AG04450 (cell line): Measurements from ENCODE around the gene HKDC1. TPM values are rescaled to one million over a fixed set of nuclear protein-coding genes. Genes with fewer than 3 reads are reported as not detected.

Source experiments
- CTCF ChIA-PET: fragments of 300-600, 350-600 bp; formaldehyde crosslinking; extraction: SDS; loops from one replicate; lab custom pipeline; 2022; ENCODE audit warnings: antibody characterized with exemption, inconsistent platforms; lab: Charles Lee
- POLR2A ChIA-PET: fragments of 350-600 bp; formaldehyde crosslinking; extraction: SDS; loops from one replicate; lab custom pipeline; 2021; ENCODE audit warnings: antibody characterized with exemption, inconsistent platforms; lab: Yijun Ruan, JAX
- DNase-seq: peaks from one replicate; pipeline ENCODE4 v3.0.0-alpha.2; 2011; ENCODE audit warnings: low read depth, low spot score
- H3K27ac ChIP-seq: one replicate; pipeline ENCODE4 v1.5.1; 2012; ENCODE audit warnings: low read depth, low read length, control low read depth
- H3K27me3 ChIP-seq: one replicate; pipeline ENCODE4 v1.6.0; 2012; ENCODE audit warnings: low read length; ENCODE audit not compliant: control insufficient read depth, insufficient read depth
- H3K4me3 ChIP-seq: 2 replicates; pipeline ENCODE4 v1.5.1; 2011; ENCODE audit warnings: mild to moderate bottlenecking, low read depth, low read length, control low read depth
- H3K9me3 ChIP-seq: 2 replicates; pipeline ENCODE4 v1.5.1; 2012; ENCODE audit warnings: low read length; ENCODE audit not compliant: control insufficient read depth, insufficient read depth
- CTCF ChIP-seq: IDR thresholded peaks from 2 replicates; pipeline ENCODE4 v1.5.1; 2011; ENCODE audit warnings: low read depth, low read length, control low read depth, inconsistent platforms
- polyA plus RNA-seq: library from polyadenylated mRNA; depleted of rRNA; stranded (reverse); fragments of >200 nt; gene quantifications from 2 replicates; pipeline ENCODE4 v1.2.3, GENCODE V29; 2011

Gene HKDC1
- polyA plus RNA-seq, 1 experiment, result 0.47 TPM

- ChIA-PET CTCF (interaction anchor here (1.0 kb wide), 1 partner anchor 192 kb away, joined by 6 read pairs; no protein-coding TSS in a partner anchor), POLR2A (no interaction called here)
- no peak overlapping the region for H3K27ac ChIP-seq
- no peak for DNase-seq
- no peaks in the 10 kb centered on the region for H3K27me3 ChIP-seq
- H3K4me3 ChIP-seq, result no peak overlapping the region
- no peak for TF ChIP-seq CTCF
- no peaks in the 10 kb centered on the region for H3K9me3 ChIP-seq
Measured at GRCh38 chr10:69216577-69217118, 3.5 kb upstream of the HKDC1 start.

GRCh38 chr10:69217119-69217754, 2.9 kb upstream of the HKDC1 start:
- Histone ChIP-seq H3K27ac (no peak overlapping the region), H3K9me3 (no peaks in the 10 kb centered on the region), H3K27me3 (no peaks in the 10 kb centered on the region), H3K4me3 (no peak overlapping the region)
- DNase-seq, result peak; percentile 32
- TF ChIP-seq CTCF, result no peak
- ChIA-PET POLR2A (interaction anchor here (0.7 kb wide), 1 partner anchor 93 kb away, joined by 3 read pairs; no protein-coding TSS in a partner anchor), CTCF (interaction anchor here (0.5 kb wide), 1 partner anchor 64 kb away, joined by 5 read pairs; no protein-coding TSS in a partner anchor)

- H3K4me3 ChIP-seq, result no peak overlapping the region
- no peak for TF ChIP-seq CTCF
- CTCF ChIA-PET, result no interaction called here
- no peaks in the 10 kb centered on the region for H3K9me3 ChIP-seq
- POLR2A ChIA-PET, result no interaction called here
- H3K27me3 ChIP-seq, result no peaks in the 10 kb centered on the region
- H3K27ac ChIP-seq, result no peak overlapping the region
- DNase-seq, result no peak
Measured at GRCh38 chr10:69218831-69219230, 1.3 kb upstream of the HKDC1 start.

GRCh38 chr10:69220507-69220906, 375 bp downstream of the HKDC1 start:
- POLR2A ChIA-PET, result no interaction called here
- no peak overlapping the region for H3K27ac ChIP-seq
- TF ChIP-seq CTCF, result no peak
- DNase-seq, result no peak
- CTCF ChIA-PET, result interaction anchor here (1.5 kb wide), 1 partner anchor 10 kb away, joined by 4 read pairs; no protein-coding TSS in a partner anchor
- H3K4me3 ChIP-seq, result no peak overlapping the region
- H3K9me3 ChIP-seq, result no peaks in the 10 kb centered on the region
- H3K27me3 ChIP-seq, result no peaks in the 10 kb centered on the region
